HG02571 (cell line): ENCODE results near the gene MDN1.
"Not testable (repeated sequence)": the region's sequence is repeated elsewhere in the genome, so short reads cannot be mapped to it uniquely, and the experiment has no call there.

Experiments used
- ATAC-seq: cut with Tn5 transposase; IDR thresholded peaks from one replicate; pipeline ENCODE4 v1.9.1; 2021; ENCODE audit warnings: mild to moderate bottlenecking, moderate library complexity; ENCODE audit not compliant: unreplicated experiment

Gene MDN1

DNA sequence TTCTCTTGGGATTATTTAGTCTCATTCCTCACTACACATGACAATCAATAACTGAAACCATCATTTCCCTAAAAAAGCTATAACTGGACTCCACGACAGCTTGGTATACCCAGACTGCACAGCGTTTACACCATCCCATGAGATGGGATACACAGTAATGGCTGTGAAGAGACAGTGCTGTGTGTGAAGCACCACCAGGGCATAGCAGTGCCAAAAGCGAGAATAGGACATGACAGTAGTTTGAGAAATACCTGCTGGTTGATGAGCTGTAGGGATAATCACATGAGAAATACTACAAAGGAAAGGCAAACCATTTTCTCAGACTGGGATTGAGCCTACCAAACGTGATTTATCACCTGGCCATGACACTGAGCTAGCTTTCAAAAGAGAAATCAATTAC is 158.6 kb downstream of the MDN1 start:
- ATAC-seq: no peak

DNA sequence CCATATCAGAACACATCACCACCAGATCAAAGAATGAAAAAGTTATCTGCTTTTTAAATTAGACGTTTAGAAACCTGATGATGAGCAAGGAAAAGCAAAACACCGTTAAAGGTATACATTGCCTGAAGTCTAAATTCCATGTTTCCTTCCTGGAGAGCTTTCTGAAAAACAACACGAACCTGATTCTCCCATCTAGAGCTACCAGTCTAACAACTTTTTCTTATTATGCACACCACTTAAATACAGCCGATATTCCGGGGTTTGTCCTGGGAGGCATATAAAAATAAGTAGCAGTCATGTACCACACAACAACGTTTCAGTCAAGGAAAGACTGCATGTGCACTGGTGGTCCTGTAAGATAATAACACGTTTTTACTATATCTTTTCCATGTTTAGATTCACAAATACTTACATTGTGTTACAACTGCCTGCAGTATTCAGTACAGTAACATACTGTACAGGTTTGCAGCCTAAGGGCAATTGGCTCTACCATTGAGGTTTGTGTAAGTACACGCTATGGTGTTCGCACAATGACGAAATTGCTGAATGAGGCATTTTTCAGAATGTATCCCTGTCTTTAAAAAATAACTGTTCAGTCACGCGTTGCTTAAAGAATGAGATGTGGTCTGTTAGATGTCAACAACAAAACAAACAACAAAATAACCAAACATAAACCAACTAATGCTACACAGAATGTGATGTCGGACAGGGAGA is 162.0 kb downstream of the MDN1 start:
- ATAC-seq: no peak

DNA sequence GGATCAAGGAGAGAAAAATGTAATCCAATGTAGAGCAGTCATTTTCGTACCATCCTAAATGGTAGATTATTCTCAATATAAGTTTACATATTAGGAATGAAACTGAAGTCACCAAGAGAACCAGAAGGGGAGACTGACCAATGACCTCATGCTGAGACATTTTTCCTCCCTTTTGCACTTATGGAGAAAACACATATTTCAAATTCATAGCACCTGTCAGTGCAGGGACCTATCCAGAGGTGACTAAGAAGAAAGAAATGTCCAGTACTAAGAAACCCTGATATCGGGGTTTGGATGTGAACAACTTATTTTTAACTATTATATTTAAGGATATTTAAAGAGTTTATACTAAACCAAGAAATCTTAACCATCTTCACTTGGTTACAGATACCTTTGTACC is 164.5 kb downstream of the MDN1 start:
- no peak for ATAC-seq

DNA sequence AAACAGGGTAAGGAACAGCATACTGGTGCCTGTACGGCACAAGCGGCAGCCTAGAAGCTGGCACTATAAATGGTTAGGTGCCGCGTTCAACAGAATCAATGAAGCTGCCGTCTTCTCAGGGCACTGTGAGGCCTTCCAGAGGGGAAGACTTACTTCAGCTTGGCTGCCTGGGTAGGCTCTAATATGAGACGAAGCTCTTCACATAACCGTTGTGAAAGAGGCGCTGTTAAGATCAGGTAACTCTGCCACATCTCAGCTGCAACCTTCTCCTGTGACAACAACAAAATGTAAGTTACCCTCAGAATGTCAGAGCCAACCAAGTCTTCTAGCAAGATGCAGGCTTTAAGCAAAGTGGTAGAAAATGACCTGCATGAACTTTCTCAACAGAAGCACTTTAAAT is 169.0 kb downstream of the MDN1 start:
- ATAC-seq: no peak

DNA sequence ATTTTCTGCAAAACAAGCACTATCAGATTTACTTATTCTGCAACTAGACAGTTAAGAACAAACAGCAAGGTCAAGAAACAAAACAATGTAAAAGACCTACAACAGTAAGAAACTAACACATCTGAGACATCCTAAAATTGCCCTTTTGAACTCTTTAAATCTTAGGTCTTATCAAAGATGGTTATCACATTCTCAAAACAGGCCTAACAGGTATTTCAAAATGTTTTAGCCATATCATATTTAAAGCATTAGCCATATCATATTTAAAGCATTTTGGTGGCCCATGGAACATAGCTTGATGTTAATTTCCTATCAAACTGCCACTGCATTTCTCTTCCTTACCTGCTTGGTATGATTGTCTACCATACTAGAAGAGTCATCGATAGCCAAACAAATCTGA is 169.9 kb downstream of the MDN1 start:
- ATAC-seq: no peak

DNA sequence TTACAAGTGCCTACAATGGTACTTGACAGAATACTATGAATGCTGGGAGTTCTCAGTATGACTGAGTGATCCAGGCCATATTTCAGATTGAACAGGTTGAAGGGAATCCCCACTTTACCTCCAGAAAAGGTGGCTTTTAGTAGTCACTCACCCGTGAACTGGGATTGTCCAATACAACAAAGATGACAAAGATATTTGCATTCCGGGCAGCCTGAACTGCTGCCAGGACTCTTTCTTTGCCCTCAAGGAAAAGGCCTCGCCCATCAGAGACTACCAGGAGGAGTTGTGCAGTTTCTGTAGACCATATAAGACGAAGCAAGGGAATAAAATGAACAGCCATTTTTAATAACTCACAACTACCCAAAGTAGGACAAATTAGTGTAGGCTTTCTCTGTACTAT is 174.7 kb downstream of the MDN1 start:
- ATAC-seq: no peak

DNA sequence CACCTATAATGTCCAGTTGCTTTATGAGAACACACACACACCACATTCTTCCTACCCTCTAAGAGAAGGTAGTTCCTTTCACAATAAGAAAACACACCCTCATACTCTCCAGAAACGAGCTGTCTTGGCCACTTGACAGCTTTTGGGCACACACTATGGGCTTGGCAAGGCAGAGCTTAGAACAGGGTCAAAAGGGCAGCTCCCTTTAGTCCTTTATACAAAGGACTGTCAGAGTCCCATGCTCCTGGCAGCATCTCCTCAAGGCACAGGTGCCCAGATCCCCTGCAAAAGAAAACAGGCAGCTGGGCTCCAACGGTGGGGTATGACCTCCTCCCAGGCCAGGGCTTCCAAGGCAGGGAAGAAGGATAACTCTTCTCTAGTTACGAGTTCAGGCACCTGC is 176.2 kb downstream of the MDN1 start:
- ATAC-seq: no peak

DNA sequence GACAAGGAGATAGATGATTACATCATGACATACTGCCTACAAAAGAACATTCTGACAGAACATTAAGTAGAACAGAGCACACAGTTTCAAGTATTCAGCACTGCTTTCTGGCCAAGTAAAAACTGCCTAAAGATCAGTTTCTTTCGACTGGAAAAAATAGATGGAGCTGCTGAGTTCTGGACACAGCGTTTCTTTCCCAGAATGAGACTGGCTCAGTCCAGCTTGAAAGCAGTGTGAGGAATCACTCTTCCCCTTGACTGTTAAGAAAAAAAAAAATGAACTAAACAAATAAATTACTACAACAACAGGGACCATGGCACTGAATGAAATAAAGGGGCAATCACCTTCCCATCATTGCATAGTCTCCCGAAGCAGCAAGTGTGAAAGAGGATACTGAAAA is 176.6 kb downstream of the MDN1 start:
- ATAC-seq: no peak

DNA sequence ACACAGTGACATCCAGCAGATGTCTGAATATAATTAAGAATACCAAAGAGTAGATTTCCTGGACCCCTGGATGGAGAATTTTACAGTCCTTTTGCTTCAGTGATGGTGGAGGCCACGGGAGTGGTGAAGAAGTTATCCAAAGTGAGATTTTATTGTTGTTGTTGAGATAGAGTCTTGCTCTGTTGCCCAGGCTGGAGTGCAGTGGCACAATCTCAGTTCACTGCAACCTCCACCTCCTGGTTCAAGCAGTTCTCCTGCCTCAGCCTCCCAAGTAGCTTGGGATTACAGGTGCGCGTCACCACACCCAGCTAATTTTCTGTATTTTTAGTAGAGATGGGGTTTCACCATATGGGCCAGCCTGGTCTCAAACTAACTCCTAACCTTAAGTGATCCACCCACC is 178.0 kb downstream of the MDN1 start:
- not testable (repeated sequence) for ATAC-seq

DNA sequence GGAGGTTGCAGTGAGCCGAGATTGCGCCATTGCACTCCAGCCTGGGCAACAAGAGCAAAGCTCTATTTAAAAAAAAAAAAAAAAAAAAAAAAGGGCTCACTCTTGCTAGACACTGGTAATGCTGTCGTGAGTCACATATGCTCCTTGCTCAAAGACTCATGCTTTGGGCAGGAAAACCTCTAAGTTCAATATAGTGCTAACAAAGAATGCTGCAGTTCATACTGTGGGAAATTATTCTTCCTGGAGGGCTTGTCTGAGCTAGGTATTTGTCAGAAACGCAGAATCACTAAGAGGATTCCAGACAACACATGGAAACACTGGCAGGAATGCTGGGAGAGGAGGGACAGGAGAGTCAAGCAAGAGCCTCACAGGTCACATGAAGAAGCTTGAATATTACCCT is 178.8 kb downstream of the MDN1 start:
- no peak for ATAC-seq

DNA sequence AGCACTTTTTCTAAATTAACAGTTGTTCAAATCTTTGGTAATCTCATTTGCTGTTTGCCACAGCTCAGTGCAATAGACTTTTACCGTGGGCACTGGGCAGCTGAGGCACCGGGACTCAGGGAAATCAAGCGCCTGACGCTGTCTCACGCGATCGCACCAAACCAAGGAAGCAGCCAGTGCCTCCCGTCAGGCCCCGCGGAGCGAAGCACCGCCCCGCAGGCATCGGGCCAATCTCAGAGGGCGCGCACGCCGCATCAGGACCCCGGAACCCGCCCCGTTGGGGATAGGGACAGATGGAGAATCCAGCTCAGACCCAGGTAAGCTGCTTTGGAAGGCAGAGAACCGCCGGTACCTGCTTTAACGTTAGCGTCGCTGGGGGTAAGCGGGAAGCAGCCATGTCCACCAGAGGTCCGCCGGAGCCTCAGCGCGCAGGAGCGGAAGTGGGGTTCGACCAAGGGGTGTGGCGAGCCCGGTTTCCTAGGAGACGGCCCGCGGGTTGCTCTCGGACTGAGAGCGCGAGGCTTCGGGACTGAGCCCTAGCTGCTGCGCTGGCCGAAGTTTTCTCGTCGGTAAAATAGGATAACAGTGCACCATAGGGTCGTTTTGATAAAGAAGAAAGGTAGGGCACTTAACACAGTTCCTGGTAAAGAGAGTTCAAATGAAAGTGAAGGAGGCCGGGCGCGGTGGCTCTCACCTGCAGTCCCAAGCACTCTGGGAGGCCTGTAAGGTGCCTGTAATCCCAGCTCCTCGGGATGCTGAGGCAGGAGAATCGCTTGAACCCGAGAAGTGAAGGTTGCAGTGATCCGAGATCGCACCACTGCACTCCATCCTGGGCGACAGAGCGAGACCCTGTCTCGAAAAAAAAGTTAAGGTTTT is 181.0 kb downstream of the MDN1 start, which contains the start of gene LYRM2:
Gene LYRM2, minus strand, starts transcription at position 428 of the 876 bp plus-strand sequence. Its CDS starts 31 bp downstream, at position 397.
- ATAC-seq: peak; percentile 98

DNA sequence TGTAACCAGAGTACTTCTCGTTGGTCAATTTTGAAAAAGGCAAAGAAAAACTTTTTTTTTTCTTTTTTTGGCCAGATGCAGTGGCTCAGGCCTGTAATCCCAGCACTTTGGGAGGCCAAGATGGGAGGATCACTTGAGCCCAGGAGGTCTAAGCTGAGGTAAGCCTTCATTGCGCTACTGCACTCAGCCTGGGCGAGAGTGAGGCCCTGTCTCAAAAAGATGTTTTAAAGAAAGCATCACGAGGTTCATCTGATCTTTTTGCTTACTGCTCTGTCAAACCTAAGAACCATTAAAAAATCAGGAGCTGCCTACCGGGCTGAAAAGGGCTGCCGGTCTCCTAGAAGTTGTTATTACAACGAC is 181.7 kb downstream of the MDN1 start:
- ATAC-seq: peak; percentile 4

DNA sequence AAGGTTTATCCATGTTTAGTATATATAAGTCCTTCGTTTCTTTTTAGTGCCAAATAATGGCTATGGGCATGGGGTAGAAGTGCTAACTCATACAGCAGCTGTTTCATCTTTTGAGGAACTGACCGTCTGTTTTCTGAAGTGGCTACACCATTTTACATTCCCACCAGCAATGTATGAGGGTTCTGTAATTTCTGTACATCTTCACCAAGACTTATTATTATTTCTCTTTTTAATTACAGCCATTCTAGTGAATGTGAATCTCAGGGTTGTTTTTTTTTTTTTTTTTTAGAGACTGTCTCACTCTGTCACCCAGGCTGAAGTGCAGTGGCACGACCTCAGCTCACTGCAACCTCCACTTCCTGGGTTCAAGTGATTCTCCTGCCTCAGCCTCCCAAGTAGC is 183.2 kb downstream of the MDN1 start:
- not testable (repeated sequence) for ATAC-seq

DNA sequence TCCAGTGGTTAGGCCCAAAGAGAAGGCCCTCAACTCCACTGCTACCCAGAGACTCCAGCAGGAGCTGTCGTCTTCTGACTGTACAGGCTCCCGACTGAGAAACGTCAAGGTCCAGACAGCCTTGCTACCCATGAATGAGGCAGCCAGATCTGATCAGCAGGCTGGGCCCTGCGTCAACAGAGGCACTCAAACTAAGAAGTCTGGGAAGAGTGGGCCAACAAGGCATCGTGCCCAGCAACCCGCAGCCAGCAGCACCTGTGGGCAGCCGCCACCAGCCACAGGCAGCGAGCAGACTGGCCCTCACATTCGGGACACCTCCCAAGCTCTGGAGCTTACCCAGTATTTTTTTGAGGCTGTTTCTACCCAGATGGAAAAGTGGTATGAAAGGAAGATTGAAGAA is 189.1 kb downstream of the MDN1 start:
- ATAC-seq: no peak

DNA sequence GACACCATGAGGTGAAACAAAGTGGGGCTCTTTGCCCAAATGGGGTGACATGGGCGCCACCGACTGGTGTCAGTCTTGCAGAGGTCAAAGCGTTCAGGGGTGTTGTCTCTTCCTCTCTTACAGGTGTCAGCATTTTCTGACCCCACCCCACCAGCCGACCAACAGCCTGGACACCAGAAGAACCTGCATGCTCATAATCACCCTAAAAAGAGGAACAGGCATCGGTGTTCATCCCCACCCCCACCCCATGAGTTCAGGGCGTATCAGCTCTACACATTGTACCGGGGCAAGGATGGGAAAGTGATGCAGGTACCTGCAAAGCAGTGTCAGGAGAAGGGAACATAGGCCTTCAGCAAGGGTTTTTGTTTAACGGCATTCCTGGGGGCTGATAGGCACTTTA is 195.8 kb downstream of the MDN1 start:
- ATAC-seq: no peak

DNA sequence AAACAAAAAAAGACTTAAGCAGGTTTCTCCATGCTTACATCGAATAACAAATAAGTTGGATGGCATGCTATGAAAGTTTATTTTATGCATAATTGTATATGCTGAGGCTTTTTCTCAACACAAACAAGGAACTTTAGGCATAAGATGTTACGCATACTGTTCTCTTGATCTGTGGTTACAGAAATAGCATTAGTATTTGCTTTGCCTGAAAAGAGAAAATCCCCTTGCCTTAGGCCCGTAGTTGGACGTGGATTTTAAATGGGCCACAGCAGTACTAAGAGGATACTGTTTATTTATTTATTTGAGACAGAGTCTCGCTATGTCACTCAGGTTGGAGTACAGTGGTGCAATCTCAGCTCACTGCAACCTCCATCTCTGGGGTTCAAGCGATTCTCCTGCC is 200.0 kb downstream of the MDN1 start:
- no peak for ATAC-seq

DNA sequence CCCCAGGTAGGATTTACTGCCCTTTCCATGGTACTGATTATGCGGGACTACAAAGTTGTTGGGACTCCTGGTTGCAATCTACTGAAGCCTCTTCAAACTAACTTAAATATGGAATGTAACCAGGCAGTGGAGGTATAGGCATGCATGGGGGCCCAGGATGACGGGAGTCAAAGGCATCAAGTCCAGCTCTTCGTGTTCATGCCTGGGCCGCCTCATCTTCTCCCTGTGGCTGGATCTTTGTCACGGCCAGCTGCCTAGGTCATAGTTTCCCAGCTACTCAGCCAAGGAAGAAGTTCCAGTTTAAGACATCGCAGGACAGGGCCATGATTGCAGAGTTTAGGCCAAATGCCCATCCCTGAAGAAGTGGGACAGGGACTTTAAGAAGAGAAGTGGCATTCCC is 201.6 kb downstream of the MDN1 start:
- no peak for ATAC-seq

DNA sequence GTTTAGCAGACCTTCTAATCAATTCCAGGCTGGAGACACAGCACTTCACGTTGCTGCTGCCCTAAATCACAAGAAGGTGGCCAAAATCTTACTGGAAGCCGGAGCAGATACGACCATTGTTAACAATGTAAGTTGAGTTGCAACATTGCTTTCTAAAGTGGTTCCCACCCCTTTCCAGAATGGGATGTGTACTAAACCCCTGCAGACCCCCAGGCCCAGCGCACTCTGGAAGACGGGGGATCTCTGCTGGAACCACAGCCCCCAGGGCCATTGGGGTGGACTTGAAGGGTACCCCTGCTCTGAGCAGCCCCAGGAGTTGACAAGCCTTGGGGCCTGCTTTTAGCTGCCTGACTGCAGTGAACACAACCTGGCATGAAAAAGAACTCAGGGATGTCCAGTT is 203.1 kb downstream of the MDN1 start:
- ATAC-seq: no peak

DNA sequence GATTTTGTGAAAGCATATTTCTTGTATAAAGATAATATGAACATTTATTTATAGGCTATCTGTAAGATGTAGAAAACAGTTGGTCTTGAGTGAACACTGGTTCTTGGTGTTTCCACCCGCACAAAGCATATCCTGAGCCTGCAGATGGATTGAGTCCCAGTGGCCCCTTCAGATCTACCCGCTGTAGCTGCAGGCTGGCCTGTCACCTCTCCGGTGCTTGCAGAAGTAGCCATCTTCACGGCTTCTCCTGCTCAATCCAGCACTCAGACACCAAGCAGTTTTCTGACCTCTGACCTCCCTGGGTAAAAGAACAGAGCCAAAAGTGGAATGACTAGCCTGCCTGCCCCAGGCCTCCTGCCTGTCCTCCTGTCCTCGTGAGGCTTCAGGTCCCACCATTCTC is 203.7 kb downstream of the MDN1 start:
- ATAC-seq: no peak

DNA sequence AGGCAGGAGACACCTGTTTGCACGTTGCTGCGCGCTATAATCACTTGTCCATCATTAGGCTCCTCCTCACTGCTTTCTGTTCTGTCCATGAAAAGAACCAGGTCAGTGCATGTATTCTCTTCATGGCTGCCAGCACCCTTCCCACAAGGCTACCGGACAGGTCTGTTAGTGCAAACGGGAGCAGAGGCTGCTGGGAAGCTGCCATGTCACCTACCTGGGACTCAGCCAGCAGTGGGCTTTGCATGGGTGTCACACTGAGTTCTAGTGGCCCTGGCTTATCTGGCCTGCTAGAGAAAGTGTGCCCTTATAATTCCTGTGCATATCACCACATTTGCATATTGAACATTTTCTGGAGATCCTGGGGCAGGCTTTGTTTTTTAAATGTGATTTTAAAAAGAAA is 205.8 kb downstream of the MDN1 start:
- no peak for ATAC-seq

DNA sequence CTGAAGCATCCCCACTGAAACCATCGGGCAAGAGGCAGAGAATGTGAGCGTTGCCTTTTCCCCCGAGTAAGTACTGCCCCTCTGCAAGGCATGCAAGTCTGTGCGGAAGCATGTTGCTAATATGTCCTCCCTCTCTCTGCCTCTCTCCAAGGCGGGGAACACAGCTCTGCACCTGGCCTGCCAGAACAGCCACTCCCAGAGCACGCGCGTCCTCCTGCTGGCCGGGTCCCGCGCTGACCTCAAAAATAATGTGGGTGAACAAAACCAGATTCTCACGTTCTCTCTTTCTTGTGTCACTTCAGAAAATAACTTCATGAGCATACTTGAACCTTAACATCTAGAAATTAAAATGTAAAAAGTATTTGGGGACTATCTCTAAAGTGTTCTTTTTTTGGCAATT is 207.5 kb downstream of the MDN1 start:
- no peak for ATAC-seq

DNA sequence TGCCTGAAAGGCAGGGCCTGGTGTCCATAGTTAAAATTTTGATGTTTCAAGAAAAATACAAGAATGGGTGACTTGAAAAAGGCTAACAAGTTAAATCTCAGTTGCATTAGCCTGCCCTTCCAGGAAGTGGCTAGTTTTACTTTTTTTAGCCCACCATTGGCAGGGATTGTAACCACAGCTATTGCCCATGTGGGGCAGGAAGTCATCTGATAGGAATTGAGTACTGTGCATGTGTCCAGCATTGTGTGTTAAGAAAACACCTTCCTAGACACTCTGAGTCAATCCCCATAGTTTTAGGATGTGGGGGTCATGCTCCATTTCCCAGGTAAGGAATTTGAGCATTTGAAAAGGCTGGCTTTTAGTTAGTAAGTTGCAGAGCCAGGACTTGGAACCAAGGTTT is 207.9 kb downstream of the MDN1 start:
- ATAC-seq: no peak
